Stimulated activated CD8-positive, alpha-beta memory T cell treated with anti-CD3 and anti-CD28 coated beads, Interleukin-12 subunit alpha, Interleukin-12 subunit beta, amount 100 ng/mL, for 1 hour (primary cell): ENCODE data around the gene BRINP2.

ENCODE experiments used
- DNase-seq: peaks from one replicate; pipeline ENCODE4 v3.0.0-alpha.2; 2020; ENCODE audit warnings: low read depth

BRINP2 gene, protein sequence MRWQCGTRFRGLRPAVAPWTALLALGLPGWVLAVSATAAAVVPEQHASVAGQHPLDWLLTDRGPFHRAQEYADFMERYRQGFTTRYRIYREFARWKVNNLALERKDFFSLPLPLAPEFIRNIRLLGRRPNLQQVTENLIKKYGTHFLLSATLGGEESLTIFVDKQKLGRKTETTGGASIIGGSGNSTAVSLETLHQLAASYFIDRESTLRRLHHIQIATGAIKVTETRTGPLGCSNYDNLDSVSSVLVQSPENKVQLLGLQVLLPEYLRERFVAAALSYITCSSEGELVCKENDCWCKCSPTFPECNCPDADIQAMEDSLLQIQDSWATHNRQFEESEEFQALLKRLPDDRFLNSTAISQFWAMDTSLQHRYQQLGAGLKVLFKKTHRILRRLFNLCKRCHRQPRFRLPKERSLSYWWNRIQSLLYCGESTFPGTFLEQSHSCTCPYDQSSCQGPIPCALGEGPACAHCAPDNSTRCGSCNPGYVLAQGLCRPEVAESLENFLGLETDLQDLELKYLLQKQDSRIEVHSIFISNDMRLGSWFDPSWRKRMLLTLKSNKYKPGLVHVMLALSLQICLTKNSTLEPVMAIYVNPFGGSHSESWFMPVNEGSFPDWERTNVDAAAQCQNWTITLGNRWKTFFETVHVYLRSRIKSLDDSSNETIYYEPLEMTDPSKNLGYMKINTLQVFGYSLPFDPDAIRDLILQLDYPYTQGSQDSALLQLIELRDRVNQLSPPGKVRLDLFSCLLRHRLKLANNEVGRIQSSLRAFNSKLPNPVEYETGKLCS

DNA sequence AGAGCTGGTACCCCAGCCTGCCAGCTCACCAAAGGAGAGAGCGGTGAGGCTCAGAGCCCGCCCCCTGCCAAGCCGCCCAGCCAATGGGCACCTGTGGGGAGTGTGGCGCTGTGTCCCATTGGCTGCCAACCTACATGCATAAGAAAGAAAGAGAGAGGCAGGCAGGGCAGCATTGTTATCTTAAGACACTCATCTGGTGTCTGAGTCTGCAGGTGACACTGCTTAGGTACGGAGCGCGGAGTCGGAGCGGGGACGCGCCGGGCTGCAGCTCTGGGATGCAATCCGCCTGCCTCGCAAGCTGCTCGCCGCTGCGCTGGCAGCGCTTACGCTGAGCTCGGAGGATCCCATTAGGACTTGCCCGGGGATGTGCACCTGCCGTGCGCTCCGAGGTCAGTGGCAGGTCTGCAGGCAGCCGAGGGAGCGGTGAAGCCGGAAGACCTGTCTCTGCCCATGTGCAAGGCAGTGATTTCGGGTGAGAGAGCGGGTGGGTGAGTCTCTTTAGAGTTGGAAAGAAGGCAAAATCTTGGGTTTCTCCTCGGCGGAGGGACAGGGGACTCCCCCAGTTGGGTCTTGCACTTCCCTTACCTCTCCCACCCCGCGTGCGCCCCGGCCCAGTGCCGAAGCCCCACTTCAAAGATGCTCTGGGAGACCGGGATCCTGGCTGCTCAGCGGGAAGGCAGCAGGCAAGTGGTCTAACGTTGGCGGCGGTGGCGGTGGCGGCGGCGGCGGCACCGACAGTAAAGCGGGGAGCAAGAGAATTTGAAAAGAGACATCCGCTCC lies at the start of gene BRINP2:
TSS of gene BRINP2 (plus strand) at position 203 of the 780 bp plus-strand sequence. CDS start 58,919 bp downstream, outside the sequence.
- DNase-seq, result no peak

DNA sequence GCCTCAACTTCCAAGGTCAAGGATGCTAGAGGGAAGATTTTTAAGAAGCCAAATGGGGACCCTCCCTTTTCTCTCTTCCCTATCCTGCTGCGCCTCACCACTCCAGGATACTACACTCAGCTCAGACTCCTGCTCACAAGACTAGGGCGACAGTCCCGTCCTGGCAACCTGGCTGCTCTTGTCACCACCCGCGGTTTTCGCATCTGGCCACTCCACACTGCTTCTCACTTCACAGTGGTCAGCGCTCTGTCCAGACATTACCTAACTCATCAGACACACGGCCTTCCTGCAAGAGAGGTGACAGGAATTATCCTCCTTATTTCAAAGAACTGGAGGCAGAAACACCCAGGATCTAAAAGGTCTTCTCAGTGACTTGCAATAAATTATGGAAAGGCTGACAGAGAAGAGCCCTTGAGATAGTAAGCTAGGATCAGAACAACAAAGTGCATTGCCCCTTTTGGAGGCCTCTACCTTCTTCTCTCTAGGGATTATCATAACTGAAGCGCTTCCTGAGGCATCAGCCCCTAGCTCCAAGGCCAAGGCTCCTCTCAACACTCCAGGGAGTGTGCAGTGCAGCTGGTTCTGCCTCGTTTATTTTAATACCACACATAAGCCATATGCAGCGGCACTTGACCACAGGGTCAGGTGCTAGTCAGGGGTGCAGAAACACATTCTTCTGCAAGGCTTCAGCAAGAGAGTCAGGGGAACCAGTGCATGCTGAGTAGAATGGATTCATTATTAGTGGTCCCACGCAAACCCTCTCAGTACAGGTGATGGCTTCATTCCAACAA lies 48.1 kb upstream of the BRINP2 start:
- DNase-seq, result no peak

DNA sequence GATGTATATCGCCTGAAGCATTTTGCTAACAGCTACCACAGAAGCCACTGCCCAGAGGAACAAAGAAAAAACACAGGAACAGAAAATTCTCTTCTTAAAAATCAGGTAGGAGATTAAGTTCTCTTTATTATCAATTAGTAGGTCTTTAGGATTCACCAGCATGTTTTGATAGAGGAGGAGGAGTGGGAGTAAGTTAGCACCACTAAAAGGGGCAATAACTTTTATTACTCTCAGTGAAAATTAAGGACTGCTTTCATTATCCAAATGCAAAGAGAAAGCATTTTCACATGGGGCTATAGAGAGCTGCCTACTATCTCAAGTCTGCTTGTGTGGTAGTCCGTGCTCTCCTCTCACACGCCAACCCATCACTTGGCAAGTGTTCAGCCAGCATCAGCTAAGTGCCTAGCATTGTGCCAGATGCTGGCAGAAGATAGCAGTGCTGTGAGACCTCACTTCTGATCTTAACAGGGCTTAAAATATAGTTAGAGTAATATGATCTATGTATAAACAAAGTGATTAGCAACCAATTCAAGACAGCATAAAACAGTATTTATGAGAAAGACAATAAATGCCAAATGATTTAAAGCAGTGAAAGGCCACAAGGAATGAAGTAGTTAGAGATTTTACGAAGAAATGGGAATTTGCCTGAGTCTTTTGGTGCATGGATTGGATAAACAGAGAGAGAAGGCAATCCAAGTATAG lies 46.0 kb upstream of the BRINP2 start:
- no peak for DNase-seq

DNA sequence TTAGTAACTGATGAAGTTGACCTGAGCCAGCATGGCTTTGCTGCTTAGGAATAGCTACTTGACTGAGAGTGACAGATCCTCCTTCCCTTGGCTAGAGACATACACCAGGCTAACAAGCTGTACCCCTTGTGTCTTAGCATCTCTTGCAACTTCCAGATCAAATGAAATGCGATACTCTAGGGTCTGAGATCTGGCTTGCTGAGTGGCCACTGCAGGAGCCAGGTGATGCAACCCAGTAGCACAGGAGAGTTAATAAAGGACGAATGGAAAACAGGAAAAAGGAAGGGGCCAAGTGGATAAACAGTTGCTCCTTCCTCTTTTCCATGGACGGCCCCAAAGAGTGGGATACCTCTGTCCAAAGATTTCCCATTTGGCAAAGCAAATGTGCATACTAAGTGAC lies 44.5 kb upstream of the BRINP2 start:
- no peak for DNase-seq

DNA sequence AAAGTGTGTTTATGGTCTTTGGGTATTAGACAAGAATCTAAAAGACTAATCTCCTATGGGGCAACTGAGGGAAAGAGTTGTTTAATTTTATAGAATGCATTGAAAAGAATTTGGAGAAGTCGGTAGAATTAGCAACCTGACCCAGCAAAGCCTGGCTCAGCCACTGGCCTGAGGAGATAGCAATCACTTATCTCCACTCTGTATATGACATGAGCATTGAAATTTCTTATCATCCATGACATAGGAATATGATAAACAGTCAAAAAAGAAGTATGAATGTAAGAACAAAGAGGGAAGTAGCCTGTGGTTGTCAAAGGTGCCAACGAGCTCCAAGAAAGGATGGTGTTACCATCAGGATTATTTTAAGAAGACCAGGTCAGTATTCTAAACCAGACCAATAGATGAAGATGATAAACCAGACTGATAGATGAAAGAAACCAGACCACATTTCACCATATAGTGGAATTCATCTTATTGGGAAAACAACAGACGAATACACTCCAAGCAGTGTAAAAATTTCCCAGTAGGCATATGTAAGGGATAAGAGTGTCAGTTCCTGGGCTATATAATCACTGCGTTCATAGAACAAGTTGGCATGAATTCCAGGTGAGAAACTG lies 42.0 kb upstream of the BRINP2 start:
- DNase-seq, result no peak

DNA sequence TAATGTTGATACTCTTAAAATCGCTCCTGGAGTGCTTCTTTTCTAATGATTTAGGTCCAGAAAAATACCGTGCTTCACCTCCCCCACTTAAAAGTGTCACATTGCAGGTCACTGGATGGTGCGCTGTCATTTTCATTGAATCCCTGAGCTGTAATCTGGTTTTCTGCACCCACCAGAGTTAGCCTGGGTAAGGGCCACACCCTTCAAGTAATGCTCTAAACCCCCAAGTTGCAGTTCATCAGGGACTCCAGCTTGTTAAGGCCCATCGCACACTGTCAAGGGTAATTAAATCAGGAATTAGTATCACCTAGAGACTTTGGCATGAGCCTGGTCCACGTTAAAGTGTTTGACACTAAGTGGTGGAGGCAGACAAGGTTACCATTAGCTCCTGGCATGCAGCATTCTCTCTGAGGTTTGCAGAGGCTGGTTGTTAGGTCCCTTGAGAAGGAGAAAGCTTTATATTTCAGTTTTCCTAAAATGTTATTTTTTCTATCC lies 40.3 kb upstream of the BRINP2 start:
- DNase-seq, result no peak

DNA sequence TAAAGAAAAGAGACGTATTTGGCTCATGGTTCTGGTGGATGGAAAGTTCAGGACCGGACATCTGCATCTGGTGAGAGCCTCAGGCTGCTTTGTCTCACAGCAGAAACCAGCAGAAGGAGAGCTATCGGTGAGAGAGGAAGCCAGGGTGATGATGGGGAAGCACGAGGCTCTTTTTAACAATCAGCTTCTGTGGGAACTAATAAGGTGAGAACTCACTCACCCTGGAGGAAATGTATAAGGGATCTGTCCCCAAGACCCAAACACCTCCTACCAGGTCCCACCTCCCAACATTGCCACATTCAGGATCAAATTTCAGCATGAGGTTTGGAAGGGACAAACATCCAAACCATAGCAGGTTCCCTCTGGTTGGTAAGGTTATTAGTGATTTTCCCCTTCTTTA lies 39.0 kb upstream of the BRINP2 start:
- no peak for DNase-seq

DNA sequence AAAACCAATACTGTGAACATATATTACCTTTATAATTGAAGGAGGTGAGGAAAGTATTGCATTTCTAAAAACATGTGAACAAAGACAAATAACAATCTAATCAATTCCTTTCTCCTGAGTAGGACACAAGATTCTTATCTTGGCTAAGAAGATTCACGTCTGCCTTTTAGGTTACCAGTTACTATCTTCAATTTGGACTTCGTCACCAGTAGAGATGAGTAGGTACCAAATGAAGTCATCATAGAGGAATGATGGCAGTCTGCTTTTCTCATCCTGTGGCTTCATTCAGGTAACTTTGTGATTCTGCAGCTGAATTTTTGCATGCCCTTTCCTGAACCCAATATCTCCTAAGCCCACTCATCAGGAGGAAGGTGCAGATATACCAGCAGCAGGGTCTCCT lies 38.6 kb upstream of the BRINP2 start:
- DNase-seq, result no peak

DNA sequence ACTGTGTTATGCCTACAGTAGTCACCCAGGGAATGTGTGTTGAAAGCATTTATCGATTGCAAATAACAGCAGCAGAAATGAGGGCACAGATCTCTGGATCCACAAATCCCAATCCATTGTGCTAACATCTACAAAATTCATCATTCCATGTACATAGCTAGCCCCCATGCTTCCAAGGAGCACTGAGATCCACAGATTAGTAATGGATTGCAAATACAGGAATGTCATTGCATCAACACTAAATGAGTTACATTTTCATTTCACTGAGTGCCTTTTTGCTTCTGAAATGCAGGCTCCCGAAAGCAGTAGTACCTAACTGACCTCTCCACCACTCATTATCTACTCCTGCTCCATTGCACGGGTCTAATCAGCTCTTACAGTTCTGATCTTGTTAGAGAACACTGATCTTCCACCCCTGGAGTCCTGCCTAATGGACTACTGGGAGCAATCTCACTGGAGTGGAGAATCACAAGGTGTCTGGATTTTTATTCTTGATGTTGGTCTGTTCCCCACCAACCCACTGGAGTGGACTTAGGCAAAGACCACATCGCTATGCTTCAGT lies 36.7 kb upstream of the BRINP2 start:
- DNase-seq, result no peak

DNA sequence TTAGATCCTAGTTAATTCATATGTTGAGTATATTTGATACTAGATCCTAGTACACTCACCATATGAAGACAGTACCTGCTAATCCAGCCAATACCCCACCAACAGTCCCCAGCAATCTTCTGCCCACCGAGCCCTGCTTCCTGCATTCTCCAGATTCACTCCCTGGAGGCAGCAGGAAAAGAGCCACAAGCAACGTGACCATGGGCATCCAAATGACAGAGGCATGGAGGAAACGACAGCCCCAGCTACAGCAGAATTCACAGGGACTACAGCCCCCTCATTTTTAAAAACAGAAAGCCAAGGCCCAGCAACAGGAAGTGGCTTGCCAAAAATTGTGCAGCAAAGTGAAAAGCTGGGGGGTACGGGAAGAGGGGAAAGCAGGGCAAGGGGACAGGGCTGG lies 35.5 kb upstream of the BRINP2 start:
- DNase-seq, result no peak

DNA sequence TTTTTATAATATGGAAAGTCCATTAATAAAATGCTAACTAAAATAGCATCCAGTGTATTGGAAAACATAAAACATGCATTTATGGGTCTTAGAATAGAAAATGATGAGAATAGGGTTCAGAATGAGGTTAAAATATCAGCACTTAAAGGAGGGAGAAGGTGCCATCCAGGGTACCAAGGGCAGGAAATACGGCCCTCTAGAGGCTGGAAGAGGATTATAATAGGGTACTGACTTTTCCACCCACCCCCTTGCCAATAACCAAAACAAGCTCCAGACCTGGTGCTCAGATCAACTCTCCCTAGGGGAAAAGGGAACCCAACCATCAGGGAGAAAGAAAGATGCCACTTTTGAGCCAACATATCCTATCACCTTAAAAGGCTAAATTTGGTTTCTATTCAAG lies 32.9 kb upstream of the BRINP2 start:
- no peak for DNase-seq

DNA sequence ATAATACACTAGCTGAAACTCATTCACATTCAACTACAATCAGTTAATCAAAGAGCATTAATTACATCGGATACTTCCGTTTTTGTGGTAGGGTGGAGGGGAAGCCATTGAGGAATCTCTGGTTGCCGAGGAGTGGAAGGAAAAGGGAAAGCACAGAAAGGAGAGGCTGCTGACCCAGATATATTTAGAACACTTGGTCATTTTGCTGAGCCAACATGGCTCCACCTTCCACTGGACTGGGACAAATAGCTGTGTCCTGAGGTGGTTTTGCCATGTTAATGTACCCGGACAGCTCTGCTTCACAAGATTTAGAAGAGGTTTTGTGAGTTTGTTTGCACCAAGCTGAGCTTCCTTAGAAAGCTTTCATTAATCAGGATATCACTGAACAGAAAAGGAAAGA lies 32.4 kb upstream of the BRINP2 start:
- DNase-seq, result no peak

DNA sequence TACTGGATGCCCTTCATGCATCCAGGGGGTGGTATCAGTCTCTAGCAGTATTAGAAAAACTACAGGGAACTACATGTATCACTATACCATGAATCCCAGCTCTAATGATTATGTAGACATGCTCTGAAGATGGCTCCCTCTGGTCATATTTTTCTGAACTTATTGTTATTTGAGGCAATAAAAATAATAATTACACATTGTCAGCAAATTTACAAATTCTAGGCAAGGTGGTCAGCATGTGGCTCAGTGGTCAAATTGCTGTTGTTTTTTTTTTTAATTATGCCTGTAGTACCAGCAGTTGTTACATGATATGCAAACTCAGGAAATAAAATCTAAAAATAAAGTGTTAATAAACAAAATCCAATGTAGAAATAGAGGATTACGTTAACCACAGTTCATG lies 28.7 kb upstream of the BRINP2 start:
- no peak for DNase-seq

DNA sequence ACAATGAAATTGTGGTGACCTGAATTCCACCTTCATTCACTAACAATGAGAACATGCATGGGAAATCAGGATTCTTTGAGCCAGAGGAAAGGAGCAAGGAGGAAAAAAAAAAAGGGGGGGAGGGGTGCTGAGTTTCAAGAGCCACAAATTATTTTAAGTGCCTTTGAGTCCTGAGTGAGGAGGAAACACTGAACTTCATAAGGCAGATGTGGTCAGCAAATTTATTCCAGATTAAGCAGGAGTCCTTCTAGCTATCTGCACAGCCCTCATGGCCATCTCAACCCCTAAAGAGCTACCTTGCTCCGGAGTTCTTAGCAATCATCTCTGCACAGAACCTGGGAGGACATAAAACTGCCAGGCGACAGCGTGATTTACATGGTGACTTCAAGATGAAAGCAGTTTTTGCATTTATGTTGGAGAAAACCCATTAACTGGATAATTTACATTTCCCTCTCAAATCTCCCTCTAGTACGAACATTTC lies 27.9 kb upstream of the BRINP2 start:
- DNase-seq, result no peak

DNA sequence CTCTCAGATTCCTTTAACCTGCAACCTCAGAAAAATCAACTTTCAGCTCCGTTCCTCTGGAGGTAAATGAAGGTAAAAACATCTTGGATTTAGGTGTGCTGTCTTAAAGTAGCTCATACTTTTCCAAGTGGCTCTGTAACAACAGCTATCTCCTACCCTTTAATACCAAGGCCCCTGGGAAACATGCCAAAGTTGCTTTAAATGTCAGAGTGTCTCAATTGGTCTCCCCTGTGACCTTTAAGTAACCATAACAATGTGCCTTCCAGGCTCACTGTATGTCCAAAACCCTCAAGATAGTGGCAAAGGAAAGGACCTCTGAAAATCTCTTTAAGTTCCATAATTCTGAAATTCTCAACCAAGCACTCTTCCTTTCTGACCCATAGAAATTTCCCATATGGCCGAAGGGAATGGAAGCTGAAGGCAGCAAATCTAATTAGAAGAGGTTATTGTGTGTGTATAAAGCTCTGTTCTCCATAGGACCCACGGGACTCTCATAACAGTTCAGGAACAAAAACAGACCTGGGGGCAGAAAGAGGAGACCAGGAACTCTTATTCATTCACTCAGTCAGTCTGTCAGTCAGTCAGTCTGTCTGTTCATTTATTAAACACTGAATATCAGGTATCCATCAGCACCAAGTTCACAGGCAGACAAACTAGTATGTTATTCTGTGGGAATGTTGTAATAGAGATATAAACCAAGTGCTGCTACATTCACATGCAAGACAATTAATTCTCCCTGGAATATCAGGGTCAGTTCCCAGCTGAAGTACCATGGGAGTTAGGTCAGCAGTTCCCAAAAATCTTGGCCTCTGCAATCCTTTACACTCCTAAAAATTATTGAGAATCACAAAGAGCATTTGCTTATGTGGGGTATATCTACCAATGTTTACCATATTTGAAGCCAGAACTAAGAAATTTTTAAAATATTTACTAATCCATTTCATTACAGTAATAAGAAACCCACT lies 25.4 kb upstream of the BRINP2 start:
- DNase-seq, result no peak

DNA sequence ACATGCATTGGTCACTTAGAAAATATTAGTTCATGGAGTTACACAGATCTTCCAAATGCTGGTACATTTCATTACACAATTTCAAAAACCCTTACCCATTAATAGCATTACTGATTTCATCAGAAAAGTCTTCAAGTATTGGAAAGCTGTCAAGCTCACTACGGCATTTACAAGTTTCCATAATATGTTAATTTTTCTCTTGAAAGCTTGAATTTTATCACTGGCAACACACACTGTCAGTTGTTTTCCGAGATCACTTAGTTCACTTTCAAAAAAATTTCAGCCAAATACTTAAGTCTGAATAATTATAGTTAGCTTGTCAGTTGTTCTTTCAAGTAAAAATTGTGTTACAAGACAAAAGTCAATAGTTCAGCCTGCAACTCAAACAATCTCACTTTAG lies 24.3 kb upstream of the BRINP2 start:
- DNase-seq, result no peak

DNA sequence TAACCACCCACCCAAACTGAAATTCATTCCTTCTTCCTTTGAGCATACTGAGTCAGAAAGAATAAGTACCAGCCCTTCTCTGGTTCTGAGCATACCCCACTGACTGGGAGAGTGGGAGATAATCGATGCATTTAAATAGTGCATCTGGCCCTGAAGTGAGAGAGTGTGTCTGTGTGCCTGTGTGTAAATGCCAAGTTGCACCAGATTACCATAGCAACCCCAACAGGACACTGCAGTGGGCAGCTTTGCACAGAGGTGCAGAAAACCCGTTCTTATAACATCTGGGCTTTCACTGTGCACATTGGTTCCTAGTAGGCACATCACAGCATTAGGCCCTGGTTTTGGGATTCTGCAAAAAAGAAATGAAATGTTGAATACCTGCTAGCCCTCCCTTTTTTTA lies 8.5 kb upstream of the BRINP2 start:
- no peak for DNase-seq

DNA sequence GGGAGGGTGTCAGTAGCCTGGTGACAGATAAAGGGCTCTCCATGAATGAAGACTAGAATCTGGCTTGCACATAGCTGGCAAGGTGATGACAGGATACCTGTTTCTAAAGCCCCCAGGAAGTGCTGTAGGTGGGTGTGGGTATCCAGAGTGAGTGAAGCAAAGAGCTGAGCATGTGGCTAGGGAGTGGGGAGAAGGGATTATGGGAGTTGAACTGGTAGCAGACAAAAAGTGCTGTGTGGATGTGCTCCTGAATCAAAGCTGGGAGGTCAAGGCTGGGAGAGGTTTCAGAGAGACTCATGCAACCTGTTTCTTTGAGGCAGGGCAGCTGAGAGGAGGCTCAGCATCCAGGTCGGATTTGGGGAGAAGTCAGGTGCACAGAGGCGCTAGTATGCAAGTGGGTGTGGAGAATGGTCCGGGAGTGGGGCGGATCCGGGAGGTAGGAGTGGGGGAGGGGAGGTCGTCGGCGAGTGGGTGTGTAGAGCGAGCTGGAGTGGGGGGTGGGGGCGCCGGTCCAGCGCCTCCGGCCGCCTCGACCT lies 6.8 kb upstream of the BRINP2 start:
- DNase-seq, result no peak
